Calu3 (cell line): Measurements from ENCODE around the gene TCEA3. TPM values are rescaled to one million over a fixed set of nuclear protein-coding genes. Genes with fewer than 3 reads are reported as not detected.

ENCODE experiments used
- BruUV-seq: library from RNA; stranded (reverse); fragments of 400-500 nt; replicated peaks from 2 replicates; lab custom pipeline; 2021; lab: Mats Ljungman, UMichigan
- CTCF ChIA-PET: fragments of 300-600 bp; sonication (Branson Sonifier 250); formaldehyde crosslinking; loops from one replicate; lab custom pipeline; 2022; ENCODE audit warnings: antibody characterized with exemption; lab: Charles Lee
- DNase-seq: peaks from one replicate; pipeline ENCODE4 v3.0.0; 2022
- H3K27ac Mint-ChIP-seq: one replicate; pipeline ENCODE4 v1.8.0; 2022; ENCODE audit warnings: mixed read lengths; ENCODE audit not compliant: unreplicated experiment
- H3K27me3 Mint-ChIP-seq: one replicate; pipeline ENCODE4 v1.8.0; 2022; ENCODE audit warnings: mixed read lengths; ENCODE audit not compliant: unreplicated experiment
- H3K36me3 Mint-ChIP-seq: one replicate; pipeline ENCODE4 v1.8.0; 2022; ENCODE audit warnings: mild to moderate bottlenecking, moderate library complexity, mixed read lengths; ENCODE audit not compliant: insufficient read depth, unreplicated experiment
- H3K4me1 Mint-ChIP-seq: one replicate; pipeline ENCODE4 v1.8.0; 2022; ENCODE audit warnings: mild to moderate bottlenecking, low read depth, mixed read lengths; ENCODE audit not compliant: unreplicated experiment
- H3K4me3 Mint-ChIP-seq: one replicate; pipeline ENCODE4 v1.8.0; 2022; ENCODE audit warnings: mild to moderate bottlenecking, low read depth, moderate library complexity, mixed read lengths; ENCODE audit not compliant: unreplicated experiment
- H3K9me3 Mint-ChIP-seq: one replicate; pipeline ENCODE4 v1.8.0; 2022; ENCODE audit warnings: low read depth, mixed read lengths; ENCODE audit not compliant: unreplicated experiment
- CTCF ChIP-seq: fragments of 200-600 bp; IDR thresholded peaks from one replicate; pipeline ENCODE4 v1.8.0; 2022; ENCODE audit warnings: antibody characterized with exemption; ENCODE audit not compliant: unreplicated experiment
- intact Hi-C: fragments of 100-400 bp; cut with micrococcal nuclease; formaldehyde crosslinking; loops from one replicate; pipeline ENCODE4 v1.10.0; 2022; ENCODE audit not compliant: unreplicated experiment
- total RNA-seq: library from RNA; stranded (reverse); gene quantifications from 2 replicates; pipeline ENCODE4 v1.2.3, GENCODE V29; 2022

Gene TCEA3
- total RNA-seq, 1 experiment from 2014 or later = 1.5 TPM

- CTCF ChIA-PET = interaction anchor here (4.5 kb wide), 1 partner anchor 33 kb away, joined by 27 read pairs; no protein-coding TSS in a partner anchor
- H3K36me3 Mint-ChIP-seq = peaks cover 45% of the 10 kb centered on the region
- H3K27ac Mint-ChIP-seq = no peak overlapping the region
- peak overlapping the region; percentile 91 for H3K4me3 Mint-ChIP-seq
- peaks cover 33% of the 10 kb centered on the region for H3K4me1 Mint-ChIP-seq
- no peaks in the 10 kb centered on the region for H3K27me3 Mint-ChIP-seq
- intact Hi-C loops = no loop called here
- TSS peak; percentile 51 for BruUV-seq
- H3K9me3 Mint-ChIP-seq = no peaks in the 10 kb centered on the region
- no peak for DNase-seq
- no peak for TF ChIP-seq CTCF
Measured at GRCh38 chr1:23370330-23370708, 54.2 kb downstream of the TCEA3 start.

GRCh38 chr1:23369335-23370013 lies 55.1 kb downstream of the TCEA3 start, which contains the start of gene ZNF436:
TSS of gene ZNF436 (minus strand) at chr1:23369836. CDS start at chr1:23368005, 1,831 bp downstream.
- TF ChIP-seq CTCF = peak; percentile 5
- CTCF ChIA-PET = interaction anchor here (0.6 to 4.5 kb wide), 2 partner anchors 34 to 321 kb away, joined by 3 to 27 read pairs; no protein-coding TSS in a partner anchor

GRCh38 chr1:23368562-23369334 lies 55.8 kb downstream of the TCEA3 start:
- H3K27ac Mint-ChIP-seq = peak overlapping the region; percentile 63
- intact Hi-C loops = loop anchor here (2.0 kb wide), 1 partner anchor 34 kb away; no protein-coding TSS in a partner anchor
- TF ChIP-seq CTCF = peak; percentile 10
- no TSS peak for BruUV-seq
- H3K9me3 Mint-ChIP-seq = no peaks in the 10 kb centered on the region
- peaks cover 33% of the 10 kb centered on the region for H3K4me1 Mint-ChIP-seq
- H3K36me3 Mint-ChIP-seq = peaks cover 53% of the 10 kb centered on the region
- peak; percentile 82 for DNase-seq
- CTCF ChIA-PET = interaction anchor here (1.0 to 4.5 kb wide), 3 partner anchors 24 to 35 kb away, joined by 3 to 27 read pairs (median 16); partner anchors contain the start of gene HNRNPR
- peak overlapping the region; percentile 91 for H3K4me3 Mint-ChIP-seq
- no peaks in the 10 kb centered on the region for H3K27me3 Mint-ChIP-seq

More at GRCh38 chr1:23369335-23370013, 55.1 kb downstream of the TCEA3 start, which contains the start of gene ZNF436:
- BruUV-seq = no TSS peak
- peaks cover 33% of the 10 kb centered on the region for H3K4me1 Mint-ChIP-seq
- intact Hi-C loops = loop anchor here (2.0 kb wide), 1 partner anchor 33 kb away; no protein-coding TSS in a partner anchor
- no peaks in the 10 kb centered on the region for H3K9me3 Mint-ChIP-seq
- DNase-seq = peak; percentile 31
- peak within 1 kb of the TSS; percentile 91 for H3K4me3 Mint-ChIP-seq
- no peaks in the 10 kb centered on the region for H3K27me3 Mint-ChIP-seq
- H3K36me3 Mint-ChIP-seq = peaks cover 46% of the 10 kb centered on the region
- H3K27ac Mint-ChIP-seq = peak within 1 kb of the TSS; percentile 63
